GM23248 (cell line): ENCODE measurements around the gene TSPAN13.

Experiments used
- EZH2 ChIP-seq: fragments of 200-600 bp; sonication (generic); IDR thresholded peaks from 2 replicates; pipeline ENCODE4 v1.6.1; 2018; ENCODE audit warnings: antibody characterized with exemption, mild to moderate bottlenecking; ENCODE audit not compliant: insufficient read depth, poor library complexity, severe bottlenecking
- EZH2phosphoT487 ChIP-seq: fragments of 200-600 bp; sonication (generic); IDR thresholded peaks from 2 replicates; pipeline ENCODE4 v1.6.1; 2018; ENCODE audit warnings: antibody characterized with exemption, moderate library complexity, mild to moderate bottlenecking, low read depth; ENCODE audit not compliant: insufficient read depth

DNA sequence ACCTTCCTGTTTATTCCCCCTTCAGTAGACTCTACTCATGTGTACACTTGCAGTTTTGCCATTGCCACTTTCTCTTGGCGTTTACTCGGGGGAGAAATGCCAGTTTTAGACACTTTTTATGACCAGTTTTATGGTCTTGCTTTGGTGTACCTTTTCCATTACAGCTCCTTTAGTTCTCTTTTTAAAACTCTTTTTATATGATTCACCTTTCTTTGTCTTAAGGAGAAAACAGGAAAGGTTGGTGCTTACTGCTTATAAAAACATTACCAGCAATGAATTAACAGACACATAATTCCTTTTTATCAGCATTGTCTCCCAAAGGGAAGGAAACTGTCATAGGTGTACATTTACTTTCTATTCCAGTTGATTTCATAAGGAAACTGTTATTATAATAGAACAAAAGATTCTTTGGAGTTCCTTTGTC lies 11.9 kb downstream of the TSPAN13 start:
- TF ChIP-seq EZH2phosphoT487 (no peak), EZH2 (no peak)
